LNCAP (cell line): ENCODE measurements around the gene NYNRIN.

Source experiments
- CTCF ChIP-seq: fragments of 450-650 bp; IDR thresholded peaks from 2 replicates; pipeline ENCODE4 v1.5.1; 2017; ENCODE audit warnings: mild to moderate bottlenecking

NYNRIN gene

GRCh38 chr14:24361326-24361725, 37.5 kb upstream of the NYNRIN start:
- TF ChIP-seq CTCF: no peak

GRCh38 chr14:24362241-24362960, 36.4 kb upstream of the NYNRIN start:
- TF ChIP-seq CTCF: no peak

GRCh38 chr14:24363401-24363800, 35.4 kb upstream of the NYNRIN start:
- no peak for TF ChIP-seq CTCF

GRCh38 chr14:24364841-24365240, 34.0 kb upstream of the NYNRIN start:
- no peak for TF ChIP-seq CTCF

- TF ChIP-seq CTCF: no peak; the same call in 1 of the 2 replicates
These were observed 33.0 kb upstream of the NYNRIN start for GRCh38 chr14:24365600-24366412.

- no peak for TF ChIP-seq CTCF
These were observed 32.4 kb upstream of the NYNRIN start for GRCh38 chr14:24366413-24366720.

- TF ChIP-seq CTCF: no peak
These were observed 31.9 kb upstream of the NYNRIN start for GRCh38 chr14:24366721-24367513.
